Measurements from ENCODE around the gene GLUL. TPM values are rescaled to one million over a fixed set of nuclear protein-coding genes. Genes with fewer than 3 reads are reported as not detected.
"Not testable (repeated sequence)": the region's sequence is repeated elsewhere in the genome, so short reads cannot be mapped to it uniquely, and the experiment has no call there.

GLUL gene
- total and polyA plus RNA-seq, 12 donors, result 153 to 1,048 (median 377) TPM

DNA sequence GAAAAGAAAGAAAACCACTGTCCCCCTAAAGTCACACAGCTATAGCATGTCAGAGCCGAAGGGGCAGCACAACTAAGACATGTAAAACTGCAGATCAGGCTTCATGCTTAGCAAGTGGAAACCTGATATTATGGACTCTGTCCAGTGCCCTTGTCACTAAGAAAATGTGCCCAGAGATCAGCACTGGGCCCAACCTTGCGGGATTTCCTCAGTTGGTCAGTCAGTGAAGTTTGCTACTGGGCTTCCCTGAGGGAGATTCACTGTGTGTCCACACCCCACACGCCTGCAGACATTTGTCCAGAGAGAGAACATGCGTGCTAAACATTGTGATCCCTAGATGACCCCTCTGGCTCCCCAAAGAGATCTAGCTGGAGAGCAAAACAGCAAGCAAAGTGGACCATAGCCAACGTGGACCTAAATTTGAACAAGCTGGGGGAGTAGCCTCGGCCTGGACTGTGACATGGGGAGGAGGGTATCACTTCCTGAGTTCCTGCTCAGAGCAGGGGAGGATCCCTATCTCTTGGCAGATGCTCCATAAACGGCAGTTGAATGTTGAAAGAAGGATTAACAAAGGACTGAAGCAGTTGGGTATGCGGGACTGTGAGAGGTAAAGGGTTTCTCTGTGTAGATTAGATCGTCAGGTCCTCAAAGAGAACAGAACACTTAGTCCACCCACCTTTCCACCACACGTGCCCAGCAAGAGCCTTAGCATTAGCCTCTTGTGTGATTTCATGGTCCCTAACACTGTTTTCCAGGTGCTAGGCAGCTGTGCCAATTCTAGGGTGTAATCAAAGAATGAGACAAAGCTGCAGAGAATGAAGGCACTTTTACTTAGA is 53.6 kb downstream of the GLUL start:
- Histone ChIP-seq H3K36me3 (replicated peaks in 1 of 2) (no peaks in the 10 kb centered on the region), H3K9me3 (replicated peaks in 1 of 3) (no peaks in the 10 kb centered on the region), H3K4me1 (replicated peaks in 1 of 2) (no peaks in the 10 kb centered on the region), H3K27me3 (no peaks in the 10 kb centered on the region), H3K4me3 (no peak overlapping the region), H3K27ac (peak overlapping the region in 1 of 5 donors; percentile 49)
- DNase-seq, result peak in 5 of 7 donors; percentile 10 to 52 (median 22)
- 52 to 60% (median 56%) methylated on average over 8 to 10 of the region's 10 CpGs for WGBS, 4 donors
- intact Hi-C loops (cut with DNase I), result no loop called here
- TF ChIP-seq, protein P1, sequence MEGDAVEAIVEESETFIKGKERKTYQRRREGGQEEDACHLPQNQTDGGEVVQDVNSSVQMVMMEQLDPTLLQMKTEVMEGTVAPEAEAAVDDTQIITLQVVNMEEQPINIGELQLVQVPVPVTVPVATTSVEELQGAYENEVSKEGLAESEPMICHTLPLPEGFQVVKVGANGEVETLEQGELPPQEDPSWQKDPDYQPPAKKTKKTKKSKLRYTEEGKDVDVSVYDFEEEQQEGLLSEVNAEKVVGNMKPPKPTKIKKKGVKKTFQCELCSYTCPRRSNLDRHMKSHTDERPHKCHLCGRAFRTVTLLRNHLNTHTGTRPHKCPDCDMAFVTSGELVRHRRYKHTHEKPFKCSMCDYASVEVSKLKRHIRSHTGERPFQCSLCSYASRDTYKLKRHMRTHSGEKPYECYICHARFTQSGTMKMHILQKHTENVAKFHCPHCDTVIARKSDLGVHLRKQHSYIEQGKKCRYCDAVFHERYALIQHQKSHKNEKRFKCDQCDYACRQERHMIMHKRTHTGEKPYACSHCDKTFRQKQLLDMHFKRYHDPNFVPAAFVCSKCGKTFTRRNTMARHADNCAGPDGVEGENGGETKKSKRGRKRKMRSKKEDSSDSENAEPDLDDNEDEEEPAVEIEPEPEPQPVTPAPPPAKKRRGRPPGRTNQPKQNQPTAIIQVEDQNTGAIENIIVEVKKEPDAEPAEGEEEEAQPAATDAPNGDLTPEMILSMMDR (IDR thresholded peaks at IDR 0.05), result no peak
- TF ChIP-seq POLR2A (IDR thresholded peaks at IDR 0.05), result no peak

DNA sequence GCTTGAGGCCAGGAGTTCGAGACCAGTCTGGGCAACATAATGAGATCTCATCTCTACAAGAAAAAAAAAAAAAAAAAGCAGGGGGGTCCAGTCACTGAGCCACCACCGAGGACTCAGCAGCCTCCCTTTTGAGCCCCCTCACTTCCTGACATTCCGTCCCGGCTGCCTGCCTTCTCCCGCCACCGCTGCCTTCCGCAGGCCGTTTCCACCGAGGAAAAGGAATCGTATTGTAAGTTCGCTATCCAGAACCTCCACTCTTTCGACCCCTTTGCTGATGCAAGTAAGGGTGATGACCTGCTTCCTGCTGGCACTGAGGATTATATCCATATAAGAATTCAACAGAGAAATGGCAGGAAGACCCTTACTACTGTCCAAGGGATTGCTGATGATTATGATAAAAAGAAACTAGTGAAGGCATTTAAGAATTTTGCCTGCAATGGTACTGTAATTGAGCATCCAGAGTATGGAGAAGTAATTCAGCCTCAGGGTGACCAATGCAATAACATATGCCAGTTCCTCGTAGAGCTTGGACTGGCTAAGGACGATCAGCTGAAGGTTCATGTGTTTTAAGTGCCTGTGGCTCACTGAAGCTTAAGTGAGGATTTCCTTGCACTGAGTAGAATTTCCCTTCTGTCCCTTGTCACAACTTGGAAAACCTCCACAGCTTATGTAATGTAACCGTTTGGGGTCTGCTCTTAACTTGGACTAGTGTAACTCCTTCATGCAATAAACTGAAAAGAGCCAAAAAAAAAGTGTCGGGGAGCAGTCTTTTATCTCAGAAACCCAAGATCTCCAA is 55.6 kb downstream of the GLUL start:
- TF ChIP-seq, protein P1 (IDR thresholded peaks at IDR 0.05), result no peak
- TF ChIP-seq POLR2A (IDR thresholded peaks at IDR 0.05), result no peak
- no peaks in the 10 kb centered on the region for H3K4me1 ChIP-seq (replicated peaks in 1 of 2)
- WGBS, 4 donors, result 62 to 78% (median 76%) methylated on average over 16 of the region's 16 CpGs
- H3K4me3 ChIP-seq, result no peak overlapping the region
- no peaks in the 10 kb centered on the region for H3K9me3 ChIP-seq (replicated peaks in 1 of 3)
- no peaks in the 10 kb centered on the region for H3K36me3 ChIP-seq (replicated peaks in 1 of 2)
- no peak overlapping the region for H3K27ac ChIP-seq
- H3K27me3 ChIP-seq, result no peaks in the 10 kb centered on the region
- no peak for DNase-seq
- intact Hi-C loops (cut with DNase I), result no loop called here

DNA sequence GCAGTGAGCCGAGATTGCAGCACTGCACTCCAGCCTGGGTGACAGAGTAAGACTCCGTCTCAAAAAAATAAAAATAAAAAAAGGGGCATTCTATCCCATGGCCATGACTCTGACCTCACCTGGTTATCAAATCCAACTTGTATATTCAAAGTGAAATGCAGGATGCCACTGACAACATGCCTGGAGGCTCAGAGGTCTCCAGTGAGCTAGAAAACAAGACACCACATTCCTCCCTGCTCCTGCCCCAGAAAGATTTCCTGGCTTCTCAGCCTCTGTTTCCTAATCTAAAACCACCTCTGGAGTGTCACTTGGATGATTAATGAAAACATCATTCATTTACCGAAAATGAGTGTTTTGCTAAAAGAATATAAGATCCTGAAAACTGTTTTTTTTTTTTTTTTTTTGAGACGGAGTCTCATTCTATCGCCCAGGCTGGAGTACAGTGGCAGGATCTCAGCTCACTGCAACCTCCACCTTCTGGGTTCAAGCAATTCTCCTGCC is 58.5 kb downstream of the GLUL start:
- H3K4me1 ChIP-seq (replicated peaks in 1 of 2); H3K9me3 ChIP-seq (replicated peaks in 1 of 3); H3K27me3 ChIP-seq; H3K4me3 ChIP-seq; H3K36me3 ChIP-seq (replicated peaks in 1 of 2); DNase-seq; H3K27ac ChIP-seq: not testable (repeated sequence)
- WGBS, 4 donors, result 85 to 96% (median 87%) methylated on average over 4 to 5 of the region's 5 CpGs
- intact Hi-C loops (cut with DNase I), result loop anchor here in 1 of 2 donors (5.0 kb wide), 1 partner anchor 36 kb away; no protein-coding TSS in a partner anchor

DNA sequence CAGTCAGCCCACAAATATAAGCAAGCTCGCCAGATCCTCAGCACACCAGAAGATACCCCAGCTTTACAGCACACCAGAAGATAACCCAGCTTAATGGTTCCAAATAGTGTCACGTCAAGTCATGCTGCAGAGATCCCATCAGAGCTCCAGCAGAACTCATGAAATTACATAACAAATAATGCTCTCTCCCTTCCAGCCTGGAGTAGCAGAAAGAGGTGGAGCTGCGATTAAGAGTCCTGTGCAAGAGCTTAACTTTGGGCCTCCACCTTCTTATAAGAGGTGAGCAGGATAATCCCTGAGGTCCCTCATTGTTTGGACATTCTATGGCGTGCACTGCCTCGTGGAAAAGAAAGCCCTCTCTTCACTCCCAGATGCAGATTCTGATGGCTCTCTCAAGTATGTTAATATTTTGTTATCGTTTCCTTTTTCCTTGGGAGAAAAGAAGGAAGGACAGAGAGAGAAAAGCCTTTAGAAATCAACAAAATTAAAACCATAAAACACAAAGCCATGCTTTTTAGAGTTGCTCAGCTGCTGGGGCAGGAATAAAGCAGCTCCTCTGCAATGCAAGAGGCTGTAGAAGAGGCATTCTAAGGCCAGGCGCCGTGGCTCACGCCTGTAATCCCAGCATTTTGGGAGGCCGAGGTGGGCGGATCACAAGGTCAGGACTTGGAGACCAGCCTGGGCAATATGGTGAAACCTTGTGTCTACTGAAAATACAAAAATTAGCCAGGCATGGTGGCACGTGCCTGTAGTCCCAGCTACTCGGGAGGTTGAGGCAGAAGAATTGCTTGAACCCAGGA is 59.1 kb downstream of the GLUL start:
- no peak for DNase-seq
- Histone ChIP-seq H3K36me3 (replicated peaks in 1 of 2) (no peaks in the 10 kb centered on the region), H3K27me3 (no peaks in the 10 kb centered on the region), H3K27ac (no peak overlapping the region), H3K9me3 (replicated peaks in 1 of 3) (no peaks in the 10 kb centered on the region), H3K4me1 (replicated peaks in 1 of 2) (no peaks in the 10 kb centered on the region), H3K4me3 (no peak overlapping the region)
- TF ChIP-seq, protein P1 (IDR thresholded peaks at IDR 0.05), result no peak
- intact Hi-C loops (cut with DNase I), result loop anchor here in 1 of 2 donors (5.0 kb wide), 1 partner anchor 35 kb away; no protein-coding TSS in a partner anchor
- WGBS, 4 donors, result 68 to 77% (median 74%) methylated on average over 13 of the region's 13 CpGs

Other genes starting within 250 kb of the GLUL start
- not detected for gene TEDDM1, start 8.9 kb upstream of the GLUL start, total RNA-seq
- gene TEDDM1, start 8.9 kb upstream of the GLUL start, polyA plus RNA-seq, result not detected
- gene RGSL1, start 58.4 kb upstream of the GLUL start, total RNA-seq, result not detected
- not detected for gene RGSL1, start 58.4 kb upstream of the GLUL start, polyA plus RNA-seq
- 10 to 100 TPM in 6 of 9 donors, 1 to 10 TPM in 3; 8.7 to 24.3 (median 11.8) TPM for gene RNASEL, start 197.5 kb upstream of the GLUL start, total RNA-seq
- 10 to 100 TPM in 1 of 3 donors, 1 to 10 TPM in 2; 3.5 to 16.0 (median 5.7) TPM for gene RNASEL, start 197.5 kb upstream of the GLUL start, polyA plus RNA-seq
- gene RGS16, start 212.6 kb upstream of the GLUL start, total RNA-seq, result 1 to 10 TPM in 7 of 9 donors, under 1 TPM in 2; 0.36 to 7.8 (median 3.2) TPM
- 1 to 10 TPM; 4.3 to 7.1 (median 5.5) TPM for gene RGS16, start 212.6 kb upstream of the GLUL start, polyA plus RNA-seq